Kidney epithelial cell (primary cell): ENCODE measurements around the gene FOXL2. TPM values are rescaled to one million over a fixed set of nuclear protein-coding genes. Genes with fewer than 3 reads are reported as not detected.

Source experiments
- DNase-seq: peaks from one replicate; pipeline ENCODE4 v3.0.0-alpha.2; 2010; ENCODE audit warnings: low read depth
- H3K27me3 ChIP-seq: 2 replicates; pipeline ENCODE4 v1.6.0; 2011; ENCODE audit warnings: low read length; ENCODE audit not compliant: control insufficient read depth, insufficient read depth
- H3K36me3 ChIP-seq: 2 replicates; pipeline ENCODE4 v1.5.1; 2011; ENCODE audit warnings: low read length; ENCODE audit not compliant: control insufficient read depth, insufficient read depth
- H3K4me3 ChIP-seq: 2 replicates; pipeline ENCODE4 v1.5.1; 2011; ENCODE audit warnings: low read depth, mild to moderate bottlenecking, control low read depth, low read length
- total RNA-seq: library from RNA; depleted of rRNA; stranded (reverse); fragments of >200 nt; gene quantifications from 2 replicates; pipeline ENCODE4 v1.2.3, GENCODE V29; 2015
- TF ChIP-seq, protein P1 (sequence below): IDR thresholded peaks from 2 replicates; pipeline ENCODE4 v1.5.1; 2011; ENCODE audit warnings: mild to moderate bottlenecking, moderate library complexity, low read length, control low read depth, inconsistent platforms; ENCODE audit not compliant: insufficient read depth, poor library complexity, severe bottlenecking

The FOXL2 gene
- total RNA-seq, 1 donor from 2014 or later, result 0.54 TPM

- H3K4me3 ChIP-seq, result no peak overlapping the region
- peaks cover 94% of the 10 kb centered on the region for H3K27me3 ChIP-seq
- no peak for DNase-seq
- TF ChIP-seq, protein P1, sequence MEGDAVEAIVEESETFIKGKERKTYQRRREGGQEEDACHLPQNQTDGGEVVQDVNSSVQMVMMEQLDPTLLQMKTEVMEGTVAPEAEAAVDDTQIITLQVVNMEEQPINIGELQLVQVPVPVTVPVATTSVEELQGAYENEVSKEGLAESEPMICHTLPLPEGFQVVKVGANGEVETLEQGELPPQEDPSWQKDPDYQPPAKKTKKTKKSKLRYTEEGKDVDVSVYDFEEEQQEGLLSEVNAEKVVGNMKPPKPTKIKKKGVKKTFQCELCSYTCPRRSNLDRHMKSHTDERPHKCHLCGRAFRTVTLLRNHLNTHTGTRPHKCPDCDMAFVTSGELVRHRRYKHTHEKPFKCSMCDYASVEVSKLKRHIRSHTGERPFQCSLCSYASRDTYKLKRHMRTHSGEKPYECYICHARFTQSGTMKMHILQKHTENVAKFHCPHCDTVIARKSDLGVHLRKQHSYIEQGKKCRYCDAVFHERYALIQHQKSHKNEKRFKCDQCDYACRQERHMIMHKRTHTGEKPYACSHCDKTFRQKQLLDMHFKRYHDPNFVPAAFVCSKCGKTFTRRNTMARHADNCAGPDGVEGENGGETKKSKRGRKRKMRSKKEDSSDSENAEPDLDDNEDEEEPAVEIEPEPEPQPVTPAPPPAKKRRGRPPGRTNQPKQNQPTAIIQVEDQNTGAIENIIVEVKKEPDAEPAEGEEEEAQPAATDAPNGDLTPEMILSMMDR, result no peak
- H3K36me3 ChIP-seq, result no peaks in the 10 kb centered on the region
Observed at GRCh38 chr3:138940446-138940845, 6.5 kb downstream of the FOXL2 start.

- peaks cover 86% of the 10 kb centered on the region for H3K27me3 ChIP-seq
- H3K36me3 ChIP-seq, result no peaks in the 10 kb centered on the region
- DNase-seq, result no peak
- TF ChIP-seq, protein P1, result no peak
- H3K4me3 ChIP-seq, result no peak overlapping the region
Observed at GRCh38 chr3:138939561-138940241, 7.2 kb downstream of the FOXL2 start.

DNA sequence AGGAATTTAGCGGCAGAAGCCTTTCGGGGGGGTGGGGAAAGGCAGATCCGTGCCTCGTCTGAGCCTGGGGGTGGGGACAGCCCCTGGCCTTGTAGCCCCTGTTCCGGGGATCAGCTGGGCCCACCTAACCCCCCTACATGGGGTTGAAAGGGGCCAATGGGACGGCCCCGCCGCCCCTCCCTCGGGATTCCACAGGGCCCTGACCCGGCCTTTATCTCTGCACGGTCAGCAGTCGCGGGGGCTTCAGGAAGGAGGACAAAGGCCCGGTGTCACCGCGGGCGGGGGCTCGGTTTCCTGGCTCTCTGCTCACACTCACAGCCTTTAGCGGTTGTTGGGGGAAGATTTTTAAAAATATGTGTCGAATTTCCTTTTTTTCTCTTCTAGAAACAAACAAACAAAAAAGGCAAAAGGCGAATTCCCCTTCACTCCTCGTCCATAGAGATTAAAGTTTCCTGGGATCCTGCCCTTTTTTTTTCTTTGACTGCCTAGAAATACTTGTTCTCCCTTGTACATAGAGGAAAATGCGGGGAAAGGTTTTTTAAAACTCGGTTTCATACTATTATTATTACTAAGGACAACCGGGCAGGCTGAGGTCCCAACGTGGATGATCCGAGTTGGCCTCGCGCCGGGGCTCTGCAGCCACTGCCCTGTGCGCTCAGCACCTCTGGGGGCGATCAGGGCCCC, 7.9 kb downstream of the FOXL2 start:
- TF ChIP-seq, protein P1, result no peak
- Histone ChIP-seq H3K4me3 (no peak overlapping the region), H3K27me3 (peaks cover 82% of the 10 kb centered on the region), H3K36me3 (no peaks in the 10 kb centered on the region)
- DNase-seq, result no peak

DNA sequence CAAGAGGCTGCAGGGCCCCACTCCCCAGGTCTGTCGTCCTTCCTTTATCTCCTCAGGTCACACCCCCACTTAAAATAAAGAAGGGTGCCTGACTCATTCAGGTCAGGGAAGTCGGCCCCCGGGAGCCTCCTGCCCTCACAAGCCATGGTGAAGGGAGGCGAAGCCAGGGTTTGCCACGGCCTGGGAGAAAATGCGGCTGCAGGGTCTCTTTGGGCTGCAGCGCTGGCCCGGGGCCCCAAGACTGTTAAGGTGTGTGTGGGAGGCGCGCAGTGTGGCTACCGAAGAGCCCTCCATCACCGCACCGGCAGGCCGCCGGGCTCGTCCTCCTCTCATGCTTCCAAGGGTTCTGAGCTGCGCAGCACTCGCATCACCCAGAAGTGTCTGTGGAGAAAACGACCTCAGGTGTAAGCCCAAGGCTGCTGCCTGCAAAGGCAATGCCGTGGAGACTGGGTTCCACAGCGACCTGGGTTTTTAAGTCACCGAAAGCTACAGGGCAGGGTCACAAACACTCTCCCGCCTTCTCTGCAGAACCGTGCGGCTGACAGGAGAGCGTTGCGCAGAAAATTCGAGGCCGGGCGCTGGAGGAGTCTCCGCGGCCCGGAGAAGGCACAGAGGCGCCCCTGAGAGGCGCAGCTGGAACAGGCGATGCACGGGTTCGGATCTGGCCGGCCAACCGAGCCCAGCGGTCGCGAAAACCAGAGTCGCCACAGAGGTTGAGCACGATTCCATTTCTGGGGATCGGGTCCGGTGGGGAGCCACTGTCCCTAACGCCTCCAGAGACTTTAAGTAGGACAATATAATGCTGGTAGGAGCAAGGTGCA, 8.7 kb downstream of the FOXL2 start:
- TF ChIP-seq, protein P1, result no peak
- H3K27me3 ChIP-seq, result peaks cover 75% of the 10 kb centered on the region
- no peak for DNase-seq

GRCh38 chr3:138937690-138938055, 9.3 kb downstream of the FOXL2 start:
- TF ChIP-seq, protein P1, result no peak
- Histone ChIP-seq H3K27me3 (peaks cover 69% of the 10 kb centered on the region), H3K4me3 (no peak overlapping the region), H3K36me3 (no peaks in the 10 kb centered on the region)
- no peak for DNase-seq

More for the DNA sequence above, 8.7 kb downstream of the FOXL2 start:
- Histone ChIP-seq H3K4me3 (no peak overlapping the region), H3K36me3 (no peaks in the 10 kb centered on the region)
